Smooth muscle cell (in vitro differentiated cells): ENCODE results near the gene ADIPOQ. TPM values are rescaled to one million over a fixed set of nuclear protein-coding genes. Genes with fewer than 3 reads are reported as not detected.

ENCODE experiments used
- DNase-seq: peaks from one replicate; lab custom pipeline; 2025; ENCODE audit not compliant: unreplicated experiment; lab: John Stamatoyannopoulos, UW
- H2AFZ ChIP-seq: fragments of 200-600 bp; sonication (generic); 2 replicates; pipeline ENCODE4 v1.6.0; 2016; ENCODE audit warnings: antibody characterized with exemption, low read depth, mild to moderate bottlenecking
- H3F3A ChIP-seq: fragments of 200-600 bp; sonication (generic); 2 replicates; pipeline ENCODE4 v1.6.0; 2017; ENCODE audit warnings: antibody characterized with exemption, low read depth
- H3K27ac ChIP-seq: fragments of 200-600 bp; sonication (generic); 2 replicates; pipeline ENCODE4 v1.5.1; 2016; ENCODE audit warnings: low read depth, mild to moderate bottlenecking
- H3K27me3 ChIP-seq: fragments of 200-600 bp; sonication (generic); 2 replicates; pipeline ENCODE4 v1.6.1; 2016; ENCODE audit warnings: low read depth, mild to moderate bottlenecking
- H3K36me3 ChIP-seq: fragments of 200-600 bp; sonication (generic); 2 replicates; pipeline ENCODE4 v1.5.1; 2016; ENCODE audit warnings: low read depth
- H3K4me1 ChIP-seq: fragments of 200-600 bp; sonication (generic); 2 replicates; pipeline ENCODE4 v1.5.1; 2016; ENCODE audit warnings: low read depth
- H3K4me2 ChIP-seq: fragments of 200-600 bp; sonication (generic); 2 replicates; pipeline ENCODE4 v1.6.0; 2016; ENCODE audit warnings: mild to moderate bottlenecking
- H3K4me3 ChIP-seq: fragments of 200-600 bp; sonication (generic); 2 replicates; pipeline ENCODE4 v1.5.1; 2016; ENCODE audit warnings: mild to moderate bottlenecking
- H3K79me2 ChIP-seq: fragments of 200-600 bp; sonication (generic); 2 replicates; pipeline ENCODE4 v1.6.0; 2016; ENCODE audit warnings: low read depth, mild to moderate bottlenecking
- H3K9ac ChIP-seq: fragments of 200-600 bp; sonication (generic); 2 replicates; pipeline ENCODE4 v1.6.0; 2016; ENCODE audit warnings: low read depth
- H3K9me3 ChIP-seq: fragments of 200-600 bp; sonication (generic); replicated peaks from 2 replicates; pipeline ENCODE4 v1.5.1; 2016; ENCODE audit warnings: low read depth
- H4K20me1 ChIP-seq: fragments of 200-600 bp; sonication (generic); 2 replicates; pipeline ENCODE4 v1.6.0; 2016; ENCODE audit warnings: low read depth
- CTCF ChIP-seq: fragments of 200-600 bp; sonication (generic); IDR thresholded peaks from 2 replicates; pipeline ENCODE4 v1.5.1; 2017; ENCODE audit warnings: borderline replicate concordance, mild to moderate bottlenecking, antibody characterized with exemption; ENCODE audit not compliant: insufficient read depth, poor library complexity, severe bottlenecking
- WGBS: methylation state at CpG from one replicate; pipeline ENCODE4 v1.1.7; 2016; ENCODE audit warnings: low lambda C conversion rate; 5-methylcytosine and 5-hydroxymethylcytosine counted together
- polyA plus RNA-seq: library from polyadenylated mRNA; unstranded; fragments of >200 nt; fragmentation: Nextera tagmentation; extraction: Ambion mirVana; gene quantifications from 2 replicates; pipeline ENCODE4 v1.2.1, GENCODE V29; 2016
- total RNA-seq: library from RNA; depleted of rRNA; stranded (reverse); fragments of >200 nt; gene quantifications from 2 replicates; pipeline ENCODE4 v1.2.3, GENCODE V29; 2014

The ADIPOQ gene
- not detected in 2 replicates for total RNA-seq
- not detected in 2 replicates for polyA plus RNA-seq

GRCh38 chr3:186842426-186843038 is at the start of gene ADIPOQ:
TSS of gene ADIPOQ (plus strand) at chr3:186842710. CDS start at chr3:186853059, 10,349 bp downstream.
- Histone ChIP-seq H3K4me3 (no peak within 1 kb of the TSS), H3K79me2 (no peaks in the 10 kb centered on the region), H3K4me1 (no peaks in the 10 kb centered on the region), H3K4me2 (no peak within 1 kb of the TSS), H3K9me3 (no peaks in the 10 kb centered on the region), H3K9ac (no peak within 1 kb of the TSS), H3K27ac (no peak within 1 kb of the TSS), H2AFZ (no peak within 1 kb of the TSS), H3K27me3 (peaks cover 21% of the 10 kb centered on the region), H3F3A (no peaks in the 10 kb centered on the region), H3K36me3 (no peaks in the 10 kb centered on the region), H4K20me1 (no peaks in the 10 kb centered on the region)
- no peak for DNase-seq
- no peak for TF ChIP-seq CTCF
- WGBS, result 91% methylated on average over 7 of the region's 7 CpGs

- no peaks in the 10 kb centered on the region for H3K27me3 ChIP-seq
- TF ChIP-seq CTCF, result no peak
- peaks cover under 1% of the 10 kb centered on the region for H3F3A ChIP-seq
- H3K36me3 ChIP-seq, result peaks cover 22% of the 10 kb centered on the region
- H3K79me2 ChIP-seq, result peaks cover 5% of the 10 kb centered on the region
- no peaks in the 10 kb centered on the region for H3K4me1 ChIP-seq
- no peak for DNase-seq
- H3K9ac ChIP-seq, result no peak overlapping the region
- H4K20me1 ChIP-seq, result no peaks in the 10 kb centered on the region
- H3K27ac ChIP-seq, result no peak overlapping the region
- H3K9me3 ChIP-seq, result no peaks in the 10 kb centered on the region
- no peak overlapping the region for H2AFZ ChIP-seq
- no peak overlapping the region for H3K4me2 ChIP-seq
- H3K4me3 ChIP-seq, result no peak overlapping the region
- WGBS, result 99% methylated on average over 3 of the region's 3 CpGs
Observed at GRCh38 chr3:186798239-186798874, 44.2 kb upstream of the ADIPOQ start.

GRCh38 chr3:186800285-186800684 is 42.2 kb upstream of the ADIPOQ start:
- no peak overlapping the region for H3K4me3 ChIP-seq
- no peak overlapping the region for H3K4me2 ChIP-seq
- 90% methylated on average over 1 of the region's 1 CpG for WGBS
- H2AFZ ChIP-seq, result no peak overlapping the region
- no peak overlapping the region for H3K9ac ChIP-seq
- peaks cover 6% of the 10 kb centered on the region for H3K4me1 ChIP-seq
- H3K9me3 ChIP-seq, result no peaks in the 10 kb centered on the region
- H4K20me1 ChIP-seq, result no peaks in the 10 kb centered on the region
- peaks cover 14% of the 10 kb centered on the region for H3K79me2 ChIP-seq
- H3K27ac ChIP-seq, result no peak overlapping the region
- no peaks in the 10 kb centered on the region for H3F3A ChIP-seq
- H3K36me3 ChIP-seq, result peaks cover 22% of the 10 kb centered on the region
- no peak for DNase-seq
- no peak for TF ChIP-seq CTCF
- no peaks in the 10 kb centered on the region for H3K27me3 ChIP-seq
